Measurements from ENCODE around the gene BLOC1S3. TPM values are rescaled to one million over a fixed set of nuclear protein-coding genes. Genes with fewer than 3 reads are reported as not detected.
A peak's percentile ranks its signal among the peaks of the same experiment; 100 is the strongest.

BLOC1S3 gene
- total and polyA plus RNA-seq, 7 experiments from 2014 or later: 6.9 to 24.9 (median 15.4) TPM

GRCh38 chr19:45216667-45217066 is 38.1 kb downstream of the BLOC1S3 start:
- no peak for DNase-seq
- Histone ChIP-seq H3K4me1 (ENCODE audit: control insufficient read depth in 2 of 2, insufficient read depth in 2 of 2, low read length in 2 of 2) (no peaks in the 10 kb centered on the region), H3K27ac (ENCODE audit: low read depth, low read length) (no peak overlapping the region), H3K36me3 (ENCODE audit: control insufficient read depth in 2 of 3, insufficient read depth in 3 of 3, low read length in 3 of 3) (no peaks in the 10 kb centered on the region), H3K27me3 (ENCODE audit: control insufficient read depth in 2 of 2, insufficient read depth in 2 of 2, low read length in 2 of 2) (no peaks in the 10 kb centered on the region), H3K4me3 (ENCODE audit: low read length) (no peak overlapping the region), H3K9me3 (ENCODE audit: control insufficient read depth in 2 of 3, low read length in 3 of 3) (no peaks in the 10 kb centered on the region)
- no peak overlapping the region for H3K4me3 Mint-ChIP-seq
- peaks cover 0 to 7% (median 4%) of the 10 kb centered on the region in 7 donors for H3K4me1 Mint-ChIP-seq
- no peak for ATAC-seq
- H3K9me3 Mint-ChIP-seq: peaks cover 0 to 2% (median 0%) of the 10 kb centered on the region in 11 donors
- CTCF ChIA-PET: no interaction called here
- no peaks in the 10 kb centered on the region for H3K36me3 Mint-ChIP-seq
- POLR2A ChIA-PET: no interaction called here
- intact Hi-C loops (cut with micrococcal nuclease): no loop called here
- no peak overlapping the region for H3K27ac Mint-ChIP-seq
- H3K27me3 Mint-ChIP-seq: peaks cover 34 to 67% (median 53%) of the 10 kb centered on the region in 5 donors

GRCh38 chr19:45217193-45217956 is 38.8 kb downstream of the BLOC1S3 start:
- H3K4me3 ChIP-seq (ENCODE audit: low read length): no peak overlapping the region
- DNase-seq (no peak), ATAC-seq (no peak)
- H3K36me3 Mint-ChIP-seq: no peaks in the 10 kb centered on the region
- no peak overlapping the region for H3K27ac Mint-ChIP-seq
- H3K27me3 ChIP-seq (ENCODE audit: control insufficient read depth in 2 of 2, insufficient read depth in 2 of 2, low read length in 2 of 2): no peaks in the 10 kb centered on the region
- ChIA-PET POLR2A (no interaction called here), CTCF (no interaction called here)
- intact Hi-C loops (cut with micrococcal nuclease): no loop called here
- H3K27ac ChIP-seq (ENCODE audit: low read depth, low read length): no peak overlapping the region
- peaks cover 0 to 7% (median 2%) of the 10 kb centered on the region in 7 donors for H3K4me1 Mint-ChIP-seq
- H3K4me3 Mint-ChIP-seq: no peak overlapping the region
- H3K4me1 ChIP-seq (ENCODE audit: control insufficient read depth in 2 of 2, insufficient read depth in 2 of 2, low read length in 2 of 2): no peaks in the 10 kb centered on the region
- H3K9me3 Mint-ChIP-seq: peaks cover 0 to 2% (median 0%) of the 10 kb centered on the region in 11 donors
- H3K27me3 Mint-ChIP-seq: peaks cover 39 to 71% (median 53%) of the 10 kb centered on the region in 5 donors
- no peaks in the 10 kb centered on the region for H3K36me3 ChIP-seq (ENCODE audit: control insufficient read depth in 2 of 3, insufficient read depth in 3 of 3, low read length in 3 of 3)
- H3K9me3 ChIP-seq (ENCODE audit: control insufficient read depth in 2 of 3, low read length in 3 of 3): no peaks in the 10 kb centered on the region

GRCh38 chr19:45217957-45218334 is 39.4 kb downstream of the BLOC1S3 start:
- POLR2A ChIA-PET: no interaction called here
- Histone ChIP-seq H3K36me3 (ENCODE audit: control insufficient read depth in 2 of 3, insufficient read depth in 3 of 3, low read length in 3 of 3) (no peaks in the 10 kb centered on the region), H3K4me3 (ENCODE audit: low read length) (no peak overlapping the region), H3K4me1 (ENCODE audit: control insufficient read depth in 2 of 2, insufficient read depth in 2 of 2, low read length in 2 of 2) (no peaks in the 10 kb centered on the region), H3K27me3 (ENCODE audit: control insufficient read depth in 2 of 2, insufficient read depth in 2 of 2, low read length in 2 of 2) (no peaks in the 10 kb centered on the region), H3K9me3 (ENCODE audit: control insufficient read depth in 2 of 3, low read length in 3 of 3) (no peaks in the 10 kb centered on the region), H3K27ac (ENCODE audit: low read depth, low read length) (no peak overlapping the region)
- no peaks in the 10 kb centered on the region for H3K36me3 Mint-ChIP-seq
- no peak for ATAC-seq
- intact Hi-C loops (cut with micrococcal nuclease): no loop called here
- peaks cover 0 to 2% (median 0%) of the 10 kb centered on the region in 11 donors for H3K9me3 Mint-ChIP-seq
- no peak overlapping the region for H3K27ac Mint-ChIP-seq
- peaks cover 42 to 74% (median 54%) of the 10 kb centered on the region in 5 donors for H3K27me3 Mint-ChIP-seq
- DNase-seq: no peak
- CTCF ChIA-PET: no interaction called here
- H3K4me3 Mint-ChIP-seq: no peak overlapping the region
- H3K4me1 Mint-ChIP-seq: peaks cover 0 to 7% (median 2%) of the 10 kb centered on the region in 7 donors

- no peak for ATAC-seq
- intact Hi-C loops (cut with micrococcal nuclease): no loop called here
- Histone ChIP-seq H3K27me3 (ENCODE audit: control insufficient read depth in 2 of 2, insufficient read depth in 2 of 2, low read length in 2 of 2) (no peaks in the 10 kb centered on the region), H3K27ac (ENCODE audit: low read depth, low read length) (no peak overlapping the region), H3K4me3 (ENCODE audit: low read length) (no peak overlapping the region), H3K9me3 (ENCODE audit: control insufficient read depth in 2 of 3, low read length in 3 of 3) (no peaks in the 10 kb centered on the region), H3K4me1 (ENCODE audit: control insufficient read depth in 2 of 2, insufficient read depth in 2 of 2, low read length in 2 of 2) (no peaks in the 10 kb centered on the region), H3K36me3 (ENCODE audit: control insufficient read depth in 2 of 3, insufficient read depth in 3 of 3, low read length in 3 of 3) (no peaks in the 10 kb centered on the region)
- H3K9me3 Mint-ChIP-seq: peaks cover 0 to 2% (median 0%) of the 10 kb centered on the region in 11 donors
- ChIA-PET CTCF (no interaction called here), POLR2A (no interaction called here)
- peaks cover 41 to 71% (median 52%) of the 10 kb centered on the region in 5 donors for H3K27me3 Mint-ChIP-seq
- H3K4me1 Mint-ChIP-seq: peaks cover 0 to 7% (median 2%) of the 10 kb centered on the region in 7 donors
- no peak for DNase-seq
- peak overlapping the region in 1 of 9 donors; percentile 69 for H3K27ac Mint-ChIP-seq
- H3K4me3 Mint-ChIP-seq: no peak overlapping the region
- H3K36me3 Mint-ChIP-seq: no peaks in the 10 kb centered on the region
Observed at GRCh38 chr19:45218426-45218825, 39.8 kb downstream of the BLOC1S3 start.

- Histone ChIP-seq H3K4me1 (ENCODE audit: control insufficient read depth in 2 of 2, insufficient read depth in 2 of 2, low read length in 2 of 2) (no peaks in the 10 kb centered on the region), H3K27me3 (ENCODE audit: control insufficient read depth in 2 of 2, insufficient read depth in 2 of 2, low read length in 2 of 2) (no peaks in the 10 kb centered on the region), H3K36me3 (ENCODE audit: control insufficient read depth in 2 of 3, insufficient read depth in 3 of 3, low read length in 3 of 3) (no peaks in the 10 kb centered on the region), H3K4me3 (ENCODE audit: low read length) (no peak overlapping the region), H3K9me3 (ENCODE audit: control insufficient read depth in 2 of 3, low read length in 3 of 3) (no peaks in the 10 kb centered on the region), H3K27ac (ENCODE audit: low read depth, low read length) (no peak overlapping the region)
- peaks cover 0 to 1% (median 0%) of the 10 kb centered on the region in 11 donors for H3K9me3 Mint-ChIP-seq
- peak overlapping the region in 1 of 9 donors; percentile 69 for H3K27ac Mint-ChIP-seq
- ATAC-seq: no peak
- H3K27me3 Mint-ChIP-seq: peaks cover 34 to 73% (median 48%) of the 10 kb centered on the region in 5 donors
- intact Hi-C loops (cut with micrococcal nuclease): no loop called here
- H3K4me1 Mint-ChIP-seq: peaks cover 0 to 7% (median 2%) of the 10 kb centered on the region in 7 donors
- ChIA-PET POLR2A (no interaction called here), CTCF (no interaction called here)
- H3K4me3 Mint-ChIP-seq: no peak overlapping the region
- no peaks in the 10 kb centered on the region for H3K36me3 Mint-ChIP-seq
- no peak for DNase-seq
Observed at GRCh38 chr19:45218911-45219743, 40.5 kb downstream of the BLOC1S3 start.

GRCh38 chr19:45222724-45223123 is 44.1 kb downstream of the BLOC1S3 start:
- Histone ChIP-seq H3K36me3 (ENCODE audit: control insufficient read depth in 2 of 3, insufficient read depth in 3 of 3, low read length in 3 of 3) (no peaks in the 10 kb centered on the region), H3K4me3 (ENCODE audit: low read length) (no peak overlapping the region), H3K4me1 (ENCODE audit: control insufficient read depth in 2 of 2, insufficient read depth in 2 of 2, low read length in 2 of 2) (no peaks in the 10 kb centered on the region), H3K27me3 (ENCODE audit: control insufficient read depth in 2 of 2, insufficient read depth in 2 of 2, low read length in 2 of 2) (no peaks in the 10 kb centered on the region), H3K27ac (ENCODE audit: low read depth, low read length) (no peak overlapping the region), H3K9me3 (ENCODE audit: control insufficient read depth in 2 of 3, low read length in 3 of 3) (no peaks in the 10 kb centered on the region)
- H3K4me3 Mint-ChIP-seq: no peak overlapping the region
- intact Hi-C loops (cut with micrococcal nuclease): no loop called here
- no peak for ATAC-seq
- H3K36me3 Mint-ChIP-seq: no peaks in the 10 kb centered on the region
- H3K4me1 Mint-ChIP-seq: no peaks in the 10 kb centered on the region
- H3K27ac Mint-ChIP-seq: no peak overlapping the region
- ChIA-PET CTCF (interaction anchor here (0.6 kb wide), 1 partner anchor 20 kb away, joined by 3 read pairs; no protein-coding TSS in a partner anchor), POLR2A (no interaction called here)
- H3K27me3 Mint-ChIP-seq: peaks cover 15 to 50% (median 23%) of the 10 kb centered on the region in 5 donors
- H3K9me3 Mint-ChIP-seq: no peaks in the 10 kb centered on the region
- no peak for DNase-seq
